CD4-positive, alpha-beta T cell treated with Interleukin-10 for 1 hour (primary cell): ENCODE measurements around the gene LARGE2.

Source experiments
- DNase-seq: peaks from one replicate; pipeline ENCODE4 v3.0.0-alpha.2; 2020

LARGE2 gene

DNA sequence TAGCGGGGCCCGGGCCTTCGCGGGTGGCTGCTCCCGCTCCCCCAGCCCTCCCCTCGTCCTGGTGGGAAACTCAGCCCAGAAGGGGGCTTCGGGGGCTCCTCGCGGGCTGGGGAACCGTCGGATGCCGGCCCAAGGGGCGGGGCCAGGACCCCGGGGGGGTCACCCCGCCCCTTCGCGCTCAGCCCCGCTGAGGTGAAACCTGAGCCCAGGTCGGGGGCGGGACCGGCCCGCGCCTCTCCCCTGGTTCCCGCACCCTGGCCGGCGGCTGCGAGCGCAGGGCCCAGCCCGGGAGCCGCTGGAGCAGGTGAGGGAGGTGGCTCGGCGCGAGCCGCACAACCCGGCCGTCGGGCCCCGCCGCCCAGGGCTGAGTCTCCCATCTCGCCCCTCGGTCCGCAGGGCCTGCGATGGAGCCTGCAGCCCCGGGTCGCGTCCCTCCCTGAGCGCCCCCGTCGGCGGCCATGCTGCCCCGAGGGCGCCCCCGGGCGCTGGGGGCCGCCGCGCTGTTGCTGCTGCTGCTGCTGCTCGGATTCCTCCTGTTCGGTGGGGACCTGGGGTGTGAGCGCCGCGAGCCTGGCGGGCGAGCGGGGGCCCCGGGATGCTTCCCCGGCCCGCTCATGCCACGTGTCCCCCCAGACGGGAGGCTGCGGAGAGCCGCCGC is at the start of gene LARGE2:
TSS of gene LARGE2 (plus strand) at position 232 of the 658 bp plus-strand sequence. CDS start at position 459, 227 bp downstream.
- peak; percentile 31 for DNase-seq

DNA sequence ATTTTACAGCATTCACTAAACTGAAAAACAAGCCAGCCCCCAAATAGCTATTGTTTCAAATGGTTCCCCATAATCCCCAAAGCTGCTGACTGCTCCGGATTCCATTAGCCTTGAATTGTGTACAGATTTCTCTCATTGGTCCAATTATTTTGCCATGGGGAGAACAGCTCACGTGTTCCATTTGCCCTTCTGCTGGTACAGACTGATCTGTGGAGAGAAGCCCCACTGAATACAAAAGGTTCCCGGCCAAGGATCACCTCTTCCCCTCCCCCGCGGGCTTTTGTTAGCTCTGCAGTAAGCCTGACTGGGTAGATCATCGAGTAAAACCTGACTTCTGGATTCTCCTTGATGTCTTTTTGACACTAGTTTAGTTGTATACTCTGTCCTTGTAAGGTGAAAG is 46.1 kb upstream of the LARGE2 start:
- DNase-seq: no peak

DNA sequence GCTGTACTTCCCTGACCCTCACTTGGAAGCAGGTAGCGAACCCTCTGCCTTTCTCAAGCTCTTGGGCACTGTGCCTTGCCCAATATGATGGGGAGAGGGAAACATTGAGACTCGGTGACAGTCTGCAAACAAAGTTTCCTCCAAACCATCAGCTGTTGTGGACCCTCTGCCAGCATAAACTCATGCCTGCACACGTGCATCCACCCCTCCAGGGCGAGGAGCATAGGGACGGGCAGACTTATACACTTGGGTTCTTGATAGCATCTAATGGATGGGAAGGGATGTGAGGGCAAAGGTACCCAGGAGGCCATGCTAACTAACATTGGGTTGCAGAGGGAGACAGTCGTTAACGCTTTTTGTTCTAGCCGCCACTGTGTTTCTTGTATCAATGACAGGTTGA is 45.2 kb upstream of the LARGE2 start:
- no peak for DNase-seq

DNA sequence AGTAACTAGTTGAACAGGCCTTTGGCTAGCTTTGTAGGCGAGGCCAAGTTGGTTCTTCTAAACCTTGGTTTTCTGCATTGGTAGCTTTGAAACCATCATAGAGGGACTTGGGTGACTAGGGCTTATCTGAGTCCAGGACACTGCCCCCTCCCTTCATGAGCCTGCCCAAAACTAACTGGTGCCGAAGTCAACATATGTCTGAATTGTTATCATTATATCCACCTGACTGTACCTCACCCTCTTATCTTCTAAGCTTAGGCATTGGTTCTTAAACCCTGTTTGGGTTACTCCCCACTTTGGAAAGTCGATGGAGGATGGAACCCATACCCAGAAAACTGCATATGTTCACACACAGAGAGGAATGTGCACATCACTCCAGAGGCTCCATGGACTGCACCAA is 44.6 kb upstream of the LARGE2 start:
- DNase-seq: no peak

DNA sequence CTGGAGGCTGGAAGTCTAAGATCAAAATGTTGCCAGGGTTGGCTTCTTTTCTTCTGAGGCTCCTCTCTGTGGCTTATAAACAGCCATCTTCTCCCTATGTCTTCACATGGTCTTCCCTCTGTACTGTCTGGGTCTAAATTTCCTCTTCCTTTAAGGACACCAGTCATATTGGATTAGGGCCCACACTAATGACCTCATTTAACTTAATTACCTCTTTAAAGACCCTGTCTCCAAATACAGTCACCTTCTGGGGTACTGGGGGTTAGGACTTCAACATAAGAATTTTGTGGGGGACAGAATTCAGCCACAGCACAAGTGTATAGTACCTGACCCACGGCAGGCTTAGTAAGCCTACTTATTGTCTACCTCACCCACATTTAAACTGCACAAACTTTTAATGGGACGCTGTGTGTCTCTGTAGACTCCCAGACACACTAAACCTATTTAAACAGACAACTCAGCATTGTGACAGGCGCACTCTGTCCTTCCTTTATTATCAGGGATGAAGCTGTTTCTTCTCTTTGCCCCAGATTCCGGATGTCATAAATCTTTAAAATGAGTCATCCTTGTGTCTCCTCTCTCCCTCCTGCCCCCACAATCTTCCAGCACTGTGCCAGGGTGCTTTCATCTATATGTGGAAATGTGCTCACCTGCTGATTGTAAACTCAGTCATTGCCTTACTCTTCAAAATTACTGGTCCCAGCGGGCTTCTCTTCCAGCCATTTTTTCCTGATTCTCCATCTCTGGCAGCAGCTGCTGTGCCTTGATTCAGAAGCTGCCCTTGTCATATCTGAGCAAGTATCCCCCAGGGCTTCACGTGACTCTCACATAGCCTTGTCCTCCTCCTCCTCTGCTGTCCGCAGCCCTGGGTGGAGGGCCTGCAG is 42.4 kb upstream of the LARGE2 start:
- no peak for DNase-seq

DNA sequence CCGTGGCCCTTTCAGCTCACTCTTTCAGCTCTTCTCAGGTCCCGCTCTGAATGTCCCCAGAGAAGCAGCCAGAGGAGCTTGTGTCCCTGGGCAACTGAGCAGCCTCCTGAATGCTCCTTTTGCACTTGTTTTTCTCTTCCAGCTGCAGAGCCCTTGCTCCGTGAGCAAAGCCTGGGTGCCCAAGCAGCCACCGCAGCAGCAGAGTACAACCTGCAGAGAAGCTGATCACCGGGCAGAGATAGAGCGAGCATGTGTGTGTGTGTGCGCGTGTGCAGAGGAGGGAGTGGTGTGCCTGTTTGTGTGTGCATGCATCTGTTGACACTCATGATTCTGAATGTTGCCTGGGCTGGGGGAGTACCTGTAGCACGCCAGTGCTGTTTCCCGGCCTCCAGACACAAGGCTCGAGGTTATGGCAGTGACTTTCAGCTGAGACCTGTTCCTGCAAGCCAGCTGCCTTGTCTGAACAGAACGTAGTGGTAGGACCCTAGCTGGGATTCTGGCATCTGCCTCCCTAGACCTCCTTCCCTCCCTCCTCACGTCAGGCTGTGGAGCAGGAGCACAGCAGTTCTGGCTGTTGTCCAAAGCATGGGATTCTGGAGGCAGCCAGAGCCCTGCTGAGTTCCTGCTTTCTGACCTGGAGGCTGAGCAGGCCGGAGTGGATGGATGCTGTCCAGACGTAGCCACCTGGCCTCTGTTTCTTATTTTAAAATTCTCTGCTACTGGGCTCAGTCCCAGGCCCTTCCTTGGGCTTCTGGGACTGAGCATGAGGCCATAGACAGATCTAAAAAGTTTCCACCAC is 41.5 kb upstream of the LARGE2 start:
- no peak for DNase-seq

DNA sequence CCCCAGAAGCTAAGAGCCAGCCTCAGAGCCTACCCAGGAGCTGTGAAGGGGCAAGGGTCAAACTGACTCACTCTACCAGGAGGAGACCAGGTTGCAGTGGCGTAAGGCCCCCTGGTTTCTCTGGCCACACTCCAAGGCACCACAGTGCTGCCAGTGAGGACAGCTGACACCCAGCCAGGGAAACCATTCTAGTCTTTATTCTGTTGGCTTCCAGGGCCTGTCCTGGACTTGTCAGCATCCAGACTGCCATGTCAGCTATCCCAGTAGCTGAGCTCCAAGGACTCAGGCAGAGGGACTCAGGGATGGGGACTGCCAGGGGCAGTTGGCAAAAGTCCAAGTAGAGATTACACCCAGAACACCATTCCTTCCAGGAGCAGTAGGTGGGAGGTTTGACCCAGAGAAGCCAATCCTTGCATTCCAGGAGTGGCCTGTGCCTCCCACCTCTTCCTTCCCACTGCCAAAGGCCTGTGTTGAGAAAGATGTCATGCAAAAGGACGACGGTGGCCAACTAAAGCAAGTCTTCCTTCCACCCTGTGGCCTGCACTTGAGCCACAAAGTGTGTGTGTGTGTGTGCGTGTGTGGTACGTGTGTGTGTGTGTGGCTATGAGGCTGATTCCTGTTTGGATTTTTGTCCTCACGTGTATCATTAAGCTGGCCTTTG is 40.6 kb upstream of the LARGE2 start:
- DNase-seq: no peak

DNA sequence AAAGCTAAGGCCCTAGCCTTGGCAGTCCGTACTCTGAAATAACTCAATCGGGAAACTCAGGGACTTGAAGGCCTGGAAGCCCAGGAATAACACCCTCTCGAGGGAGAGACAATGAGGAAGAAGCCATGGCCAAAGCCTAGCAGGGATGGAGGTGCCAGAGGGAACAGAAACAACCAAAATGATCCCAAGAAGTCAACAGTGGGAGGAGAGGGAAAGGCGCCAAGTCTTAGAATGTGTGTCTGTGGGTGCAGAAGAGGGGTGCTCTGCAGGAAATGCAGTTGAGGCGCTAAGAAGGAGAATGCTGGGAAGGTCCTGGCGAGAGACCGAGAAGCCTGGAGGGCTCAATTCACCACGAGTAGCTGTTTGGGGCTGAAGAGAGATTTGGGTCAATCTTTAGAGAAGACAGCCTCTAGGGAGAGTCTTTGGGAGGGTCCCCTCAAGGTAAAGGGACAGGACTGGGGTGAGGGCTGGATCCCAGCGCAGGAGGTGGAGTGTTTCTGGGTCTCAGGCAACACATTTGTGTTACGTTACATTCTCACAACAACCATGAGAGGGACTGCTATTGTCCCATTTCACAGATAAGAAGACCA is 37.8 kb upstream of the LARGE2 start:
- no peak for DNase-seq

DNA sequence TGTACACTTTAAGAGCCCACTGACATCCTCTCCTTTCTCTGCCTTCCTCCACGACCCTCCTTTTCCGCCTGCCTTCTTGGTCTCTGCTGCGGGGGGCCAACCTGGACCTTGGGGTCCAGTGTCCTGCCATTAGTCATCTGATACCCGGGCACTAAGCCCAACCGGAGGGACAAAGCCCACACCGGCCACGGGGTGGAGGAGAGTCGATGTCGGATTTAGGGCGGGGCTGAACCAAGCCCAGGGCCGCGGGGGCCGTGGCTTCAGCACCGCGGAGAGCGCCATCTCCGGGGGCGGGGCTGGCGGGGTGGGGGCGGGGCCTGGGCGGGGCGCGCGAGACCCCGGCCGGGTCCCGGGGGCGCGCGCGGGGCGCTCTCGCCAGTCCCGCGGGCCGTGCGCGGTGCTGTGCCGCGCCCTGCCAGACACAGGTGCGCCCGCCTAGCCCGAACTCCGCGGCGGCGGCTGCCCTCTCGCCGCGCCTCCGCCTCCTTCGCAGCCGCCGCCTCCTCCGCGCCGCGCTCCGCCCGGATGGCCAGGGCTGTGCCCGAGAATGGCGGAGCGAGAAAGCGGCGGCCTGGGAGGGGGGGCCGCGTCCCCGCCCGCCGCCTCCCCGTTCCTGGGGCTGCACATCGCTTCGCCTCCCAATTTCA is 37.1 kb upstream of the LARGE2 start, which contains the start of gene MAPK8IP1:
TSS of gene MAPK8IP1 (plus strand) at position 378 of the 647 bp plus-strand sequence. CDS start at position 548, 170 bp downstream.
- peak; percentile 64 for DNase-seq

DNA sequence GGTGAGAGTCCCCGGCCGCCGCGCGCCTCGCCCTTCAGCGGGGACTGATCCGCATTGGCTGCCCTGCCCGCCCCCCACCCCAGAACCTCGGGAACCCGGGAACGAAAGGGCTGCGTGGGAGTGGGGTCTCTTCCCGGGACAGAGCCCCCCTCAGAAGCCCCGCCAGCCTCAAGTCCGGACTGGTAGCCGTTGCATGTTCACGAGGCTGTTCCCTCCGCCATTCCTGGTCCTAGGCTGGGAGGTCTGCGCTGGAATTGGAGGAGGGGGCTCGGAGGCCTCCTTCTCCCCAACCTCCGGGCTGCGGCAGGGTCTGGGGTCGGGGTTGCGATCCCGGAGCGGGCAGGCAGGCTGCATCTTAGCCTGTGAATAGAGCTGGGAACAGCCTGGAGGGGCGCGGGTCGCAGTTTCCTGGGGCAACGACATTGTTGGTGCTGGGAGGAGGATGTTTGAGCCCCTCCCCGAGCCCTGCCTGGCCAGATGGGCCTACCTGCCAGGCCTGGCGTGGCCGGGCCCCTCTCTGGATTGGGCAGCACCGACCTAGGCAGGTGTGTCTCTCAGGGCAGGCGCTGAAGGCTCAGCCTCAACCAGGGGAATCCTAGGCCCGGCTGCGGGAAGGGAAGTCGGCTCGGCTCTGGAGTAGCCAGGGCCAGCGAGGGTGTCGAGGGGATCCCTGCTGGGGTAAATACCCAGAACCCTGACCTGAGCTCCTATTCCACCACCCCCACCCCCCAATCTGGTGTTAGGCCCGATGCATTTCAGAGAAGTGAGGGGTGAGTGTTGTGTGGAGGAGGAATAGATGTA is 36.3 kb upstream of the LARGE2 start:
- no peak for DNase-seq

DNA sequence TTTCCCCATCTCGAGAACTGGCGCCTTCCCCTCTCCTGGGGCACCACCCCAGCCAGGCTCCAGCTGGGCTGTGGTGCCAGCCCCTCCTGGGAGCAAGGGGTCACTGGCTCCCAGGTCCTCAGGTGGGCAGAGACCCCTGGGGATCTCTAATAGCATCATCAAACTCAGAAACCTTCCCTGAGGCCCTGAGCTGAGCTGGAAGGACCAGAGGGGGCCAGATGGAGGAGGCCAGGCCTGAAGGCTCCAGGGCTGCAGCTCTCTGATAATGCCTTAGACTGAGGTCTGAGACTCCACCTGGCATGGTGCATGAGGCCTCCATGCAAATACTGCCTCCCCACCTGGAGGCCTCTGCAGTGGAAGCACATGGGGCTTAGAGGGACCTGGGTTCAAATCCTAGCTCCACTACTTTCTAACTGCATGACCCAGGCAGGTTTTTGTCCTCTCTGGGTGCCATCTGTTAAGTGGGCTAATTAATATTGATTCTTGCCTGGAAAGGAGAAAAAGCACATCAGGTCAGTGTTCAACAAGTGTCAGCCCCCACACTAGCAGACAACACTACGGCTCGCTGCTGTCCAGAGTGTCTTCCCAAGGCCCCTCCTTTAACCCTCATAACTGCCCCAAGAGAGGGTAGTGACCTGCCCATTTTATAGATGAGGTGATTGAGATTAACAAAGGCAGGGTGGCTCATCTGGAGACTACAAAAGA is 35.5 kb upstream of the LARGE2 start:
- no peak for DNase-seq

DNA sequence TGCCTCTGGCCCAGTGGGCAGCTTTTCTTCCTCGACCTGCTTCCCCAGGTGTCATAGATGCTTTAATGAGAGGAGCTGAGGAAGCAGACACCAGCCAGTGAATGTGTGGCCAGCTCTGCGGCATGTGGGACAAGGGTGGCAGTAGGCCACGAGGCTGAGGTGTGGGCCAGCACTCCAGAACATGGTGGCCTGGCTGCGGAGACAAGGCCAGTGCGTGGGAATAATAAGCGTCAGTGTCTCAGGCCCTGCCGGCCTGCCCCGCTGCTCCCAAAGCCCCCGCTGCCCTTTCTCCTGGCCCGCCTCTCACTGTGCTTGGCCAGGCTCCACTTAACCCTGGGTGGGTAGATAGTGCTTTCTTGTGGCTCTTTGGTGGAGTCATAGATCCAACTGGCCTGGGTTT is 34.9 kb upstream of the LARGE2 start:
- DNase-seq: no peak

DNA sequence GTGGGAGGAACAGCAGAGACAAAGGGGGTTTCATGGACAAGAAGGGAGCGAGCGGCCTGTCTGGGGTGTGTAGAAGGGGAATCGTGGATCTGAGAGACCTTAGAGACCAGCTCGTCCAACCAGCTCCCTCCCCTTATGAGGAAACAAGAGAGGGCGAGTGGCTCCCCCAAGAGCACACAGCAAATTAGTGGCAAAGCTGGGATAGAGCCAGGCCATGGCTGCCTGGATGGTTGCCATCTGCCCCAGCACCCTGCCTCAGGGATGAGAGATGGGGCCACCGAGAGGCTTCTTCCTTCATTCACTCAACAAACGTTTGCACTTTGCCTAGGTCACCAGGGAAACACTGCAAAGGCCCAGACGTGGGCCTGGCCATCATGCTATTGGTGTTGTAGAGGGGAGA is 32.9 kb upstream of the LARGE2 start:
- DNase-seq: no peak

DNA sequence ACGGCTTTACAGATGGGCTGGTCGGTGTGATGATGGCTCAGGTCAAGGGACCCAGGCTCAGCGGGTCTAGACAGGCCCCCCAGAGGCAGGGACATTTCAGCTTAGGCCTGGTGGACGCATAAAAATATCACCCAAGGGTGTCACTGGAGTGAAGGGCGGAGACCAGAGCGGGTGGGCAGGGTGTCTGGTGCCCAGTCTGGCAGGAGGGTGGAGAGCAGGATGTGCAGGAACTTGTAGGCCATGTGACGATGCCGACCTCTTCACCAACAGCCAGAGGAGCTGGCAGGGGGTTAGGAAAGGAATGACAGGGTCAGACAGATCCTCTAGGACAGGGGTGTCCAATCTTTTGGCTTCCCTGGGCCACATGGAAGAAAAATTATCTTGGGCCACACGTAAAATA is 32.5 kb upstream of the LARGE2 start:
- DNase-seq: no peak

DNA sequence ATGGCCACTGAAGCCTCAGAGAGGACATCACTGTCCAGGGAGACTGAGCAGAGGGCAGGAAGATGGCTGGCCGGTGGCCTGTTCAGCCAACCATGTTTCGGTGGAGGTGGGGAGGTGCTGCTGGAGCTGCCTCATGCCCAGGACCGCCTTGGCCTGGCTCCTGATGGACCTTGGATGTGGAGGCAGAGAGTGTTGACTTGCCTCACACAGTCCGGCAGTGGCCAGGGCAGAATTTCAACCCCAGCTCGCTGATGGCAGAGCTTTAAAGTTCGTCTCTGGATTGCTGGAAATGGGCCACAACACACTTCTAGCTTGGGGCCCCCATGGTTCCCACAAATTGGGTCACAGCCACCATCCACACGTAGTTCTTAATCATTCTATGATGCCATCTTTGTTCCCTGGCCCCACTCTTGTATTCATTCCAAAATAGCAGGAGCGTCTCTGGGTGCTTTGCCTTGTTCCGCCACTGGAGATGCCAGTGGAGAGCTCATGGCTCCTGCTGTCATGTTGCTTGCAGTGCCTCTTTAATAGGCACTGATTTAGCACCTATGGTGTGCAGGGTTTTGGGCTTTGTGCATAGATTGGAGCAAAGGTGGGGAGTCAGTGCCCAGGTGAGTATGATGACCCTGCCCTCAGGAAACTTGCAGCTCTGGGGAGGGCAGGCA is 31.4 kb upstream of the LARGE2 start:
- DNase-seq: no peak

DNA sequence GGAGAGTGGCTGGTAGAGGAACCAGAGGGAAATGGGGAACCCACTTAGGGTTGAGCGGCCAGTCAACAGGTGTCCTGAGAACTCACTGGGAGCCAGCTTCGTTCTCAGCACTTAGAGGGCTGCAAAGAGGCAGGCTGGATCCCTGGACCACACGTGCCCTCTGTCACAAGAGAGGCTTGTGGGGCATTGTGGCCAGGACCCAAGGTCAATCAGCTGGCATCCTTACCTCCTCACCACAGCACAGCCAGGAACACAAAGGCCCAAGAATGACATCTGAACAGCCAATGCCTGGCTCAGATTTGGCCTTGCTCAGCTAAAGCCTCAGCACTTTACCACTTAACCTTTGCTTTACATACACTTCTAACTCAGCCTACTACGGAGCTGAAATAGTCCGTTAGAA is 29.6 kb upstream of the LARGE2 start:
- DNase-seq: no peak

DNA sequence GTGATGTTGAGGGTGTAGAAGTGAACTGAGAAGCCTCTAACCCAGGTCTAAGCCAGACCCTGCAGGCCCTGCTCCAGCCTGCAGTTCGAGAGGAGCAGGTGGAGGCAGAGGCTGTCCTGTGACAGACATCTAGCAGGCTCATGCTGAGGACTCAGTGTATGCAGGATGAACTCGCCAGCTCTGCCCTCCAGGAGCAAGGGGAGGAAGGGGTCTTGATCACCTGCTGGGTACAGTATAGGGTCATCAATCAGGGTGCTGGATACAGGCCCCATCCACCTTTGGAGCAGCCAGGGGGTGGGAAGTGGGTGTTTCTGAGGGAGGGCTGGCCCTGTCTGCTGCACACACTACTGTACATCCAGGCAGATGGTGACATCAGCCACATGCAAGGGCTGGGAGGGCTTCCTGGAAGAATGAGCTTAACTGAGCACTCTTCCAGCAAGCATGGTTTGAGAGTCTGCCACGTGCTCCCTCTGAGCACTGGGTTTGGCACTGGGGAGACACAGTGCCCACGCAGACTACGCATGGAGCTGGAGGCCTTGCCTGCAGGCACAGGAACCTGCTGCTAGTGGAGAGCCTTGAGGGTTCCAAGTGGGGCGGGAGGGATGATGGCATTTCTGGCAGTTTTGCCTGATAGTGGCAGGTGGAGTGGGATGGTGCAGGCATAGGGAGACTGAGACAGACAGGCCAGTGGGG is 27.8 kb upstream of the LARGE2 start:
- no peak for DNase-seq

DNA sequence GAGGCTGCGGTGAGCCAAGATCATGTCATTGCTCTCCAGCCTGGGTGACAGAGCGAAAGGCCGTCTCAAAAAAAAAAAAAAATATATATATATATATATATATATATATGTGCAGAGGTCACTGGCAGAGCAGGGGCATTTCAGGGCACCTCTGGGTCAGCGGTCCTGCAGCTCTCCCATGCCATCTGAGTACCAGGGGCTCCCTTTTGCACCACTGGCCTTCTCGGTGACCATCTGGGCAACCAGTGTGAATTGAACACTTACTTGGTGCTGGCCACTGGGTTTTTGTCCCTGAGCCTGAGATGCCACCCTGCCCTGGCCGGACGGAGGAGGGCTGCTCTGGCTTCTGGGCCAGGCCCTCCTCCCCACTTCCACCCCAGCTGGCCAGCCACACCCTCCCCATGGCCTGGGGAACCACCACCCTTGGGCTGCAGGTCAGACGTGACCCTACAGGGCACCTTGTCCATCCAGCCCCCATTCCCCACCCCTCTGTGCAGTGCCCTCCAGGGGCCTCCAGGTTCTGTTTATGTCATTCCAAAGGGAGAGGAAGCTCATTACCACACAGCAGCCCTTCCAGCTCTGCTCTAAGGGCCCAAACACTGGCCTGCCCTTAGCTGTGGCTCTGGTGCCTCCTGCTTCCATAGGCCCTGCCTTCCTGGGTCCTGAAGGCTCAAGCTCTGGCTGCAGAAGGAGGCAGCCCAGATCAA is 26.8 kb upstream of the LARGE2 start:
- DNase-seq: no peak
